WERI-Rb-1 (cell line): ENCODE data around the gene NTRK2.

ENCODE experiments used
- DNase-seq: peaks from one replicate; pipeline ENCODE4 v3.0.0-alpha.2; 2020
- H3K27ac ChIP-seq: fragments of 250-450 bp; sonication (Bioruptor Pico); 2 replicates; pipeline ENCODE4 v1.5.1; 2020; ENCODE audit warnings: mild to moderate bottlenecking, moderate library complexity
- H3K27me3 ChIP-seq: fragments of 250-450 bp; sonication (Bioruptor Pico); 2 replicates; pipeline ENCODE4 v1.5.1; 2021; ENCODE audit warnings: mild to moderate bottlenecking, low read depth, moderate library complexity; ENCODE audit not compliant: insufficient read depth, severe bottlenecking
- H3K36me3 ChIP-seq: fragments of 250-450 bp; sonication (Bioruptor Pico); 2 replicates; pipeline ENCODE4 v1.5.1; 2020; ENCODE audit warnings: mild to moderate bottlenecking, moderate library complexity
- H3K4me3 ChIP-seq: 2 replicates; pipeline ENCODE4 v1.5.1; 2011; ENCODE audit warnings: low read depth, mild to moderate bottlenecking, control low read depth, low read length
- H3K9me3 ChIP-seq: fragments of 250-450 bp; sonication (Bioruptor Pico); 2 replicates; pipeline ENCODE4 v1.5.1; 2021; ENCODE audit warnings: mild to moderate bottlenecking, moderate library complexity; ENCODE audit not compliant: severe bottlenecking
- TF ChIP-seq, protein P1 (sequence below): IDR thresholded peaks from 2 replicates; pipeline ENCODE4 v1.5.1; 2011; ENCODE audit warnings: low read depth, mild to moderate bottlenecking, control low read depth, inconsistent platforms, low read length

NTRK2 gene

DNA sequence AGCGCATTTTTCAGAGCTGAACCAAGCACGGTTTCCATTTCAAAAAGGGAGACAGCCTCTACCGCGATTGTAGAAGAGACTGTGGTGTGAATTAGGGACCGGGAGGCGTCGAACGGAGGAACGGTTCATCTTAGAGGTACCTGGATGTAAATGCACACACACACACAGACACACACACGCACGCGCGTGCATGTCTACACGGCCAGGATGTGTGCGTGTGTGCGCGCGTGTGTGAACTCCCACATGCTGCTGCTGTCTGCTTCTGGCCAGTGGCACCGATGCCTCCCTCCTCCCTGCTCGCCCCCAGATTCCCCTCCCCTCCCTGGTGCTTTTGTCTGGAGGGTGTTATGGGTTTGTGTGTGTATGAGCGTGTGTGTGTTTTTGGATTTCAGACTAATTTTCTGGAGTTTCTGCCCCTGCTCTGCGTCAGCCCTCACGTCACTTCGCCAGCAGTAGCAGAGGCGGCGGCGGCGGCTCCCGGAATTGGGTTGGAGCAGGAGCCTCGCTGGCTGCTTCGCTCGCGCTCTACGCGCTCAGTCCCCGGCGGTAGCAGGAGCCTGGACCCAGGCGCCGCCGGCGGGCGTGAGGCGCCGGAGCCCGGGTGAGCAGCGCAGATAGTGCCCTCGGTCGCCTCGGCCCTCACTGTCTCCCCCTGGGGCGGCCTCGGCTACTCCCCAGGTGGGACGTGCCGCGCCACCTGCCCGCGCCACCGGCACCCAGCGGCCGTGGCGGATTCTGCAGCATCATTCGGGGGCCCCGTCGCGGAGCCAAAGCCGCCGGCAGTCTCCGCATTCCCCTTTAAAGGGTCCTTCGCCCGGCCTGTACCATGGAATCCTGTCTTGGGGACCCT is at the start of gene NTRK2:
Gene NTRK2 (plus strand): TSS at position 442 of the 850 bp plus-strand sequence. CDS start 1,020 bp downstream, outside the sequence.
- TF ChIP-seq, protein P1, sequence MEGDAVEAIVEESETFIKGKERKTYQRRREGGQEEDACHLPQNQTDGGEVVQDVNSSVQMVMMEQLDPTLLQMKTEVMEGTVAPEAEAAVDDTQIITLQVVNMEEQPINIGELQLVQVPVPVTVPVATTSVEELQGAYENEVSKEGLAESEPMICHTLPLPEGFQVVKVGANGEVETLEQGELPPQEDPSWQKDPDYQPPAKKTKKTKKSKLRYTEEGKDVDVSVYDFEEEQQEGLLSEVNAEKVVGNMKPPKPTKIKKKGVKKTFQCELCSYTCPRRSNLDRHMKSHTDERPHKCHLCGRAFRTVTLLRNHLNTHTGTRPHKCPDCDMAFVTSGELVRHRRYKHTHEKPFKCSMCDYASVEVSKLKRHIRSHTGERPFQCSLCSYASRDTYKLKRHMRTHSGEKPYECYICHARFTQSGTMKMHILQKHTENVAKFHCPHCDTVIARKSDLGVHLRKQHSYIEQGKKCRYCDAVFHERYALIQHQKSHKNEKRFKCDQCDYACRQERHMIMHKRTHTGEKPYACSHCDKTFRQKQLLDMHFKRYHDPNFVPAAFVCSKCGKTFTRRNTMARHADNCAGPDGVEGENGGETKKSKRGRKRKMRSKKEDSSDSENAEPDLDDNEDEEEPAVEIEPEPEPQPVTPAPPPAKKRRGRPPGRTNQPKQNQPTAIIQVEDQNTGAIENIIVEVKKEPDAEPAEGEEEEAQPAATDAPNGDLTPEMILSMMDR = no peak
- H3K27me3 ChIP-seq = peaks cover 76% of the 10 kb centered on the region
- H3K27ac ChIP-seq = no peak within 1 kb of the TSS
- no peaks in the 10 kb centered on the region for H3K36me3 ChIP-seq
- no peaks in the 10 kb centered on the region for H3K9me3 ChIP-seq
- DNase-seq = no peak
- no peak within 1 kb of the TSS for H3K4me3 ChIP-seq

DNA sequence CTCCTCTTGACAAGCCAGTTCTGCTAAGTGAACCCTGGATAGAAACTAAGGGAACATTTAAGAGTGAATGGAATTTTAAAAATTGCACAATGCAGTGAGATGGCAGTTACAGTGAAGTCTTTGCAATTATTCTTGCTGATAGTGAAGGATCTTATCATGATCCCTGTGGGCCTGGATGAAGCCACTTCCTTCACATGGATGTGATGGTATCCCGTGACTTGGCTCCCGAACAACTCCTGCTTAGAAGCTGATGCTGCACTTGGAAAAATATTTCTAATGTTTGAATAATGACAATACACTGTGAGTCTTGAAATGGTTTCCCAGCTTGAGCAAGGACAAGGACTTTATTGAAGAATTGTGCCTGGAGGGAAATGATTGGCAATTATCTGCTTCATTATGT is 49.2 kb upstream of the NTRK2 start:
- H3K9me3 ChIP-seq = no peaks in the 10 kb centered on the region
- TF ChIP-seq, protein P1 = no peak
- H3K4me3 ChIP-seq = no peak overlapping the region
- H3K36me3 ChIP-seq = no peaks in the 10 kb centered on the region
- no peak for DNase-seq
- peaks cover 58% of the 10 kb centered on the region for H3K27me3 ChIP-seq
- H3K27ac ChIP-seq = no peak overlapping the region

DNA sequence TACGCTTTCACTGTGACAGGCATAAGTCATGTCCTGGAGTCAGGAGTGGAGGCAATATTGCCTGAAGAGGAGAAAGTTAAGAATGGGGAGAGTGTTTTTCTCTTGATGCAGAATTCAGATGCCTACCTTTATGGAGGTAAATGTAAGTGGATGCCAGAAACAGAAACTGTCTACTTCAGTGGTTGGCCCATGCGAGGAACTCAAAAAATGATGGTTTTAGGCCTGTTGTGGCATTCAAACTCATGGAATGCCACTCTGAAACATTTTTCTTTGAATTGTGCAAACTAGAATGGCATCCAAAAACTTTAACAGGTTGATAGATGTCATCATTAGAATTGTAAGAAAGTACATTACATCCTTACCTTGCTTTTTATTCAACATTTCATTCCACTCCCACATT is 47.7 kb upstream of the NTRK2 start:
- Histone ChIP-seq H3K27ac (no peak overlapping the region), H3K4me3 (no peak overlapping the region), H3K9me3 (no peaks in the 10 kb centered on the region), H3K36me3 (no peaks in the 10 kb centered on the region), H3K27me3 (peaks cover 54% of the 10 kb centered on the region)
- DNase-seq = no peak
- TF ChIP-seq, protein P1 = no peak

DNA sequence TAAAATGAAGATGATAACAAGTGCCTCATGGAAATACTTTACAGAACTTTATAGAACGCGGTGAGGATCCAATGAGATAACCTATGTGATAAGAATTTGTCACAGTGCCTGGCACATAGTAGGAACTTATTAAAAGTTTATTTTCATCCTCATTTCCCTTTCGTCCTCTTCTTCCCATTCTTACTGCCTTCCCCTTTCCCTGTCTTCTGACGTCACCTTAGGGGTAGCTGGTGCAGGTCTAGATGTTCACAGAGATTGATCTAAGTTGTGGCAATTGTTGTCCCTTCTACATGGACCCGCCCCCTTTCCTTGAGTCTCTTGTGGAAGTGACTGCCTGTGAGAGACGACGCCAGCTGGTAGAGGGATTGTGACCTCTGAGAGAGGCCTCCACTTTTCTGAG is 46.5 kb upstream of the NTRK2 start:
- H3K27me3 ChIP-seq = peaks cover 45% of the 10 kb centered on the region
- no peaks in the 10 kb centered on the region for H3K36me3 ChIP-seq
- no peak overlapping the region for H3K4me3 ChIP-seq
- TF ChIP-seq, protein P1 = no peak
- H3K9me3 ChIP-seq = no peaks in the 10 kb centered on the region
- H3K27ac ChIP-seq = no peak overlapping the region
- no peak for DNase-seq

DNA sequence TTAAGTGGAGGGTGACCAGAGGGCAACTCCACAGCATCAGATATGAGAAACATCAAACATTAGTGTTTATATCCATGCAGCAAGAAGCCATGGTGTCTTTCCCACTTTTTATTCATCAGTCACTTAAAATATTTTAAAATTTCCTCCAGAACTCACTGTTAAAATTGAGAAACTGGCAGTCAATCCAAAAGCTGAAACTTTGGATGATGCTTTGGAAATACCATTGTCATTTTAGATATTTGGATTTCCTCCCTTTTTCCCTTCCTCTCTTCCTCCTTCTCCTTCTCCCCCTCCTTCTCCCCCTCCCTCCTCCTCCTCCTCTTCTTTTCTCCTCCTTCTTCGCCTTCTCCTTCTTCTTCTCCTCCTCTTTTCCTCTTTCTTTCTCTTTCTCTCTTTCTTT is 33.1 kb upstream of the NTRK2 start:
- TF ChIP-seq, protein P1 = no peak
- H3K27ac ChIP-seq = no peak overlapping the region
- no peaks in the 10 kb centered on the region for H3K36me3 ChIP-seq
- H3K4me3 ChIP-seq = no peak overlapping the region
- no peaks in the 10 kb centered on the region for H3K9me3 ChIP-seq
- peaks cover 20% of the 10 kb centered on the region for H3K27me3 ChIP-seq
- DNase-seq = no peak
